DMS79 treated with DMSO at 0.1 percent for 48 hours (cell line): Measurements from ENCODE around the gene SUCO.

Experiments used
- DNase-seq: peaks from one replicate; lab custom pipeline; 2025; lab: John Stamatoyannopoulos, UW

The SUCO gene

GRCh38 chr1:172517081-172517480 is 15.9 kb upstream of the SUCO start:
- no peak for DNase-seq

- DNase-seq, result no peak
Measured at GRCh38 chr1:172517545-172517944, 15.4 kb upstream of the SUCO start.

- no peak for DNase-seq
Measured at GRCh38 chr1:172529304-172529703, 3.6 kb upstream of the SUCO start.

- no peak for DNase-seq
Measured at GRCh38 chr1:172530000-172530399, 3.0 kb upstream of the SUCO start.

- DNase-seq, result no peak
Measured at GRCh38 chr1:172531412-172532182, 1.4 kb upstream of the SUCO start.

GRCh38 chr1:172532183-172532699 is 709 bp upstream of the SUCO start:
- DNase-seq, result peak; percentile 99

GRCh38 chr1:172533513-172534151 is 682 bp downstream of the SUCO start:
- DNase-seq, result peak; percentile 48

GRCh38 chr1:172536256-172536655 is 3.3 kb downstream of the SUCO start:
- DNase-seq, result no peak

GRCh38 chr1:172537366-172537765 is 4.4 kb downstream of the SUCO start:
- no peak for DNase-seq

GRCh38 chr1:172537827-172538391 is 5.0 kb downstream of the SUCO start:
- DNase-seq, result no peak

- no peak for DNase-seq
Measured at GRCh38 chr1:172540635-172541034, 7.7 kb downstream of the SUCO start.

GRCh38 chr1:172544481-172545104 is 11.6 kb downstream of the SUCO start:
- no peak for DNase-seq

- no peak for DNase-seq
Measured at GRCh38 chr1:172545396-172546004, 12.6 kb downstream of the SUCO start.

GRCh38 chr1:172547071-172547470 is 14.1 kb downstream of the SUCO start:
- peak; percentile 5 for DNase-seq

GRCh38 chr1:172549621-172550280 is 16.8 kb downstream of the SUCO start:
- DNase-seq, result no peak

GRCh38 chr1:172551279-172551678 is 18.3 kb downstream of the SUCO start:
- DNase-seq, result no peak

GRCh38 chr1:172554915-172555314 is 22.0 kb downstream of the SUCO start:
- DNase-seq, result no peak

GRCh38 chr1:172556461-172556860 is 23.5 kb downstream of the SUCO start:
- DNase-seq, result no peak

- no peak for DNase-seq
Measured at GRCh38 chr1:172557270-172557669, 24.3 kb downstream of the SUCO start.

- DNase-seq, result no peak
Measured at GRCh38 chr1:172559572-172560210, 26.7 kb downstream of the SUCO start.

- no peak for DNase-seq
Measured at GRCh38 chr1:172561252-172561651, 28.3 kb downstream of the SUCO start.
